IMR-90 (cell line): Measurements from ENCODE around the gene KRTAP9-9. TPM values are rescaled to one million over a fixed set of nuclear protein-coding genes. Genes with fewer than 3 reads are reported as not detected.
"Not testable (repeated sequence)": the region's sequence is repeated elsewhere in the genome, so short reads cannot be mapped to it uniquely, and the experiment has no call there.

ENCODE experiments used
- ATAC-seq: fragments of 200-7000 bp; cut with Tn5 transposase; 2 replicates; pipeline ENCODE4 v1.9.1; 2020; ENCODE audit warnings: low read depth, mild to moderate bottlenecking, moderate library complexity
- Bru-seq: library from RNA; stranded (reverse); fragments of 400-500 nt; gene quantifications from one replicate; lab custom pipeline; 2021; lab: Mats Ljungman, UMichigan
- BruChase-seq, 2 experiments: library from RNA; stranded (reverse); fragments of 400-500 nt; gene quantifications; one replicate each; lab custom pipeline; 2021; lab: Mats Ljungman, UMichigan
- BruUV-seq: library from RNA; stranded (reverse); fragments of 400-500 nt; replicated peaks from 2 replicates; lab custom pipeline; 2021; lab: Mats Ljungman, UMichigan
- CTCF ChIA-PET: fragments of 300-600 bp; formaldehyde crosslinking; extraction: SDS; loops from one replicate; lab custom pipeline; 2021; ENCODE audit warnings: antibody characterized with exemption; lab: Yijun Ruan, JAX
- POLR2A ChIA-PET: fragments of 300-600 bp; sonication (Branson Sonifier 250); formaldehyde crosslinking; loops from one replicate; lab custom pipeline; 2022; ENCODE audit warnings: antibody characterized with exemption; ENCODE audit not compliant: unreplicated experiment; lab: Charles Lee
- DNase-seq: peaks from one replicate; pipeline ENCODE4 v3.0.0; 2013
- H2AFZ ChIP-seq: replicated peaks from 2 replicates; pipeline ENCODE3; 2013; ENCODE audit warnings: low read length, mild to moderate bottlenecking; ENCODE audit not compliant: poor library complexity
- H2AK5ac ChIP-seq: 2 replicates; pipeline ENCODE4 v1.6.1; 2013; ENCODE audit warnings: low read depth, low read length, inconsistent platforms
- H2AK9ac ChIP-seq: replicated peaks from 2 replicates; pipeline ENCODE3; 2013; ENCODE audit warnings: mild to moderate bottlenecking, low read depth, low read length, moderate library complexity; ENCODE audit not compliant: poor library complexity
- H2BK120ac ChIP-seq: 2 replicates; pipeline ENCODE4 v1.6.1; 2013; ENCODE audit warnings: low read depth, low read length, inconsistent platforms
- H2BK15ac ChIP-seq: 3 replicates; pipeline ENCODE4 v1.6.1; 2013; ENCODE audit warnings: low read depth, low read length, inconsistent platforms
- H2BK20ac ChIP-seq: 2 replicates; pipeline ENCODE4 v1.6.1; 2013; ENCODE audit warnings: low read depth, mild to moderate bottlenecking, inconsistent platforms, low read length, moderate library complexity
- H2BK5ac ChIP-seq: 2 replicates; pipeline ENCODE4 v1.6.1; 2013; ENCODE audit warnings: mild to moderate bottlenecking, low read depth, low read length, inconsistent platforms; ENCODE audit not compliant: poor library complexity, severe bottlenecking
- H3K14ac ChIP-seq: replicated peaks from 2 replicates; pipeline ENCODE4 v1.6.1; 2013; ENCODE audit warnings: low read depth, low read length, inconsistent platforms
- H3K18ac ChIP-seq: 2 replicates; pipeline ENCODE4 v1.6.1; 2013; ENCODE audit warnings: low read depth, low read length, control low read depth
- H3K23ac ChIP-seq: 2 replicates; pipeline ENCODE4 v1.6.1; 2013; ENCODE audit warnings: low read depth, low read length, inconsistent platforms
- H3K27ac ChIP-seq: 2 replicates; pipeline ENCODE4 v1.5.1; 2013; ENCODE audit warnings: mild to moderate bottlenecking, control low read depth, low read length; ENCODE audit not compliant: insufficient read depth
- H3K27me3 ChIP-seq: 2 replicates; pipeline ENCODE4 v1.6.1; 2013; ENCODE audit warnings: low read length; ENCODE audit not compliant: control insufficient read depth, insufficient read depth
- H3K36me3 ChIP-seq: 2 replicates; pipeline ENCODE4 v1.6.1; 2013; ENCODE audit warnings: low read length, mixed read lengths; ENCODE audit not compliant: control insufficient read depth, insufficient read depth
- H3K4ac ChIP-seq: 2 replicates; pipeline ENCODE4 v1.6.1; 2013; ENCODE audit warnings: low read depth, low read length, inconsistent platforms
- H3K4me1 ChIP-seq: 2 replicates; pipeline ENCODE4 v1.6.1; 2013; ENCODE audit warnings: low read length, mixed read lengths; ENCODE audit not compliant: control insufficient read depth, insufficient read depth
- H3K4me2 ChIP-seq: 2 replicates; pipeline ENCODE4 v1.6.1; 2013; ENCODE audit warnings: low read depth, mild to moderate bottlenecking, control low read depth, low read length, moderate library complexity
- H3K4me3 ChIP-seq: 2 replicates; pipeline ENCODE4 v1.5.1; 2013; ENCODE audit warnings: low read depth, mild to moderate bottlenecking, control low read depth, low read length, moderate library complexity; ENCODE audit not compliant: insufficient read depth
- H3K56ac ChIP-seq: 2 replicates; pipeline ENCODE4 v1.6.1; 2013; ENCODE audit warnings: low read length, inconsistent platforms; ENCODE audit not compliant: insufficient read depth; ENCODE audit errors: extremely low read depth
- H3K79me1 ChIP-seq, 2 experiments: 2 replicates each; pipeline ENCODE4 v1.6.1; 2013; ENCODE audit warnings: low read length in 2 of 2, inconsistent platforms in 1 of 2, low read depth in 1 of 2
- H3K9ac ChIP-seq: 2 replicates; pipeline ENCODE4 v1.6.1; 2013; ENCODE audit warnings: low read depth, low read length, control low read depth
- H3K9me1 ChIP-seq: 2 replicates; pipeline ENCODE4 v1.6.1; 2013; ENCODE audit warnings: low read length, inconsistent platforms; ENCODE audit not compliant: insufficient read depth
- H3K9me3 ChIP-seq: 2 replicates; pipeline ENCODE4 v1.6.1; 2013; ENCODE audit warnings: low read length; ENCODE audit not compliant: control insufficient read depth, insufficient read depth
- H4K20me1 ChIP-seq: 2 replicates; pipeline ENCODE4 v1.6.1; 2013; ENCODE audit warnings: low read length, inconsistent platforms; ENCODE audit not compliant: insufficient read depth
- H4K5ac ChIP-seq: 2 replicates; pipeline ENCODE4 v1.6.1; 2013; ENCODE audit warnings: mild to moderate bottlenecking, low read depth, low read length, control low read depth
- H4K8ac ChIP-seq, 2 experiments: 2 replicates each; pipeline ENCODE4 v1.6.1; 2013; ENCODE audit warnings: low read depth in 2 of 2, low read length in 2 of 2, control low read depth in 1 of 2, inconsistent platforms in 1 of 2
- H4K91ac ChIP-seq: 2 replicates; pipeline ENCODE4 v1.6.1; 2013; ENCODE audit warnings: low read depth, low read length, inconsistent platforms; ENCODE audit not compliant: insufficient read depth
- WGBS, 2 experiments: methylation state at CpG; one replicate each; pipeline versions ENCODE4 v1.1.5 to v1.1.7; 2013; ENCODE audit warnings: missing lambda C conversion rate in 2 of 2; ENCODE audit not compliant: insufficient read length in 1 of 2; ENCODE audit errors: extremely low coverage in 2 of 2; 5-methylcytosine and 5-hydroxymethylcytosine counted together
- dilution Hi-C: fragments of 300-500 bp; cut with HindIII; formaldehyde crosslinking; loops from one replicate; pipeline ENCODE4 v1.14.3; 2018; ENCODE audit warnings: low sequenced_read_pairs; ENCODE audit not compliant: unreplicated experiment
- in situ Hi-C: fragments of 300-500 bp; cut with MboI; formaldehyde crosslinking; loops from 3 replicates; pipeline ENCODE4 v1.14.3; 2019; ENCODE audit warnings: low sequenced_read_pairs, inconsistent platforms, mixed read lengths
- intact Hi-C: fragments of 100-400 bp; cut with micrococcal nuclease; formaldehyde crosslinking; loops from 2 replicates; pipeline ENCODE4 v1.10.0; 2022
- long read RNA-seq: library from polyadenylated mRNA; unstranded; transcript quantifications from one replicate; pipeline ENCODE4 v2.0.0, GENCODE V29; 2021; ENCODE audit not compliant: unreplicated experiment
- polyA plus RNA-seq, 3 experiments: library from polyadenylated mRNA; depleted of rRNA; stranded (reverse); fragments of >200 nt; gene quantifications; 2 replicates each; pipeline ENCODE4 v1.2.3, GENCODE V29; 2012; ENCODE audit warnings: low replicate concordance in 1 of 3
- total RNA-seq: library from RNA; depleted of rRNA; stranded (reverse); fragments of >200 nt; gene quantifications from 2 replicates; pipeline ENCODE4 v1.2.3, GENCODE V29; 2012; rRNA removed

KRTAP9-9 gene
- total RNA-seq (not detected in 2 replicates), polyA plus RNA-seq (2012; rRNA removed) (not detected in 2 replicates), Bru-seq, nascent RNA (not detected), BruChase-seq, experiment 1, labeled RNA remaining after a 6-hour chase (not detected), BruChase-seq, experiment 2, labeled RNA remaining after a 2-hour chase (not detected)
- not detected in 2 replicates for polyA plus RNA-seq (2012; cell fraction: cytosol; rRNA removed)
- polyA plus RNA-seq (2012; cell fraction: nucleus; rRNA removed; ENCODE audit: low replicate concordance), result not detected in 2 replicates
- long read RNA-seq, result 0 reads

DNA sequence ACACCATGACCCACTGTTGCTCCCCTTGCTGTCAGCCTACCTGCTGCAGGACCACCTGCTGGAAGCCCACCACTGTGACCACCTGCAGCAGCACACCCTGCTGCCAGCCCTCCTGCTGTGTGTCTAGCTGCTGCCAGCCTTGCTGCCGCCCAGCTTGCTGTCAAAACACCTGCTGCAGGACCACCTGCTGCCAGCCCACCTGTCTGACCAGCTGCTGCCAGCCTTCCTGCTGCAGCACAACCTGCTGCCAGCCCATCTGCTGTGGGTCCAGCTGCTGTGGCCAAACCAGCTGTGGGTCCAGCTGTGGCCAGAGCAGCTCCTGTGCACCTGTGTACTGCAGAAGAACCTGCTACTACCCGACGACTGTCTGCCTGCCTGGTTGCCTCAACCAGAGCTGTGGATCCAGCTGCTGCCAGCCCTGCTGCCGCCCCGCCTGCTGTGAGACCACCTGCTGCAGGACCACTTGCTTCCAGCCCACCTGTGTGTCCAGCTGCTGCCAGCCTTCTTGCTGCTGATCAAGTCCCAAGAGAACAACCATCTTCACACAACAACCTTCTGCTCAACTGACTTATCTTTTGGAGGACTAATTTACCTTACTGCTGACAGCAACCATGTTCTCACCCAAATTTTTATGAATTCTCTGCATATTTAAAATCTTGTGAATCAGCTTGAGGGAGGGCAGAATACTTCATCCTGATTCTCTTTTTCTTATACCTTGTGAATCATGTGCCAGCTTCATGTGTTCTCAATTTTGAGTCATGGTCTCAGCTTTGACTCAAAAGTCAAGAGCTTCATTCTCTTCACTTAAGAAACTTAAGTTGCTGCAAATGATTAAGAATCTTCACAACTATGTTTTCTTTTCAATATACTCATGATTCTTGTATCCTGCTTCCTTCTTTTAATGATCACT is at the start of gene KRTAP9-9:
KRTAP9-9 (plus strand) TSS at position 4 of the 910 bp plus-strand sequence.
- H3K18ac ChIP-seq, H3K4me3 ChIP-seq, H2BK120ac ChIP-seq, H2AK9ac ChIP-seq, H4K8ac ChIP-seq, H4K20me1 ChIP-seq, H4K91ac ChIP-seq, H3K9me3 ChIP-seq, H3K14ac ChIP-seq, H2BK20ac ChIP-seq, POLR2A ChIA-PET, H3K4me1 ChIP-seq, H3K36me3 ChIP-seq, H2AFZ ChIP-seq, BruUV-seq, H3K27ac ChIP-seq, H3K4me2 ChIP-seq, H3K79me1 ChIP-seq, H3K9me1 ChIP-seq, H3K56ac ChIP-seq, DNase-seq, H3K9ac ChIP-seq, CTCF ChIA-PET, H4K5ac ChIP-seq, H2BK5ac ChIP-seq, intact Hi-C loops, H3K4ac ChIP-seq, H2AK5ac ChIP-seq, H2BK15ac ChIP-seq, H3K23ac ChIP-seq, ATAC-seq, dilution Hi-C loops, in situ Hi-C loops: not testable (repeated sequence)
- peaks cover 21% of the 10 kb centered on the region for H3K27me3 ChIP-seq
- 80% methylated on average over 4 of the region's 5 CpGs; no CpG with 5 or more reads in 1 of the 2 experiments for WGBS, 2 experiments
